Mucosa of gallbladder (tissue), 1 donor: ENCODE measurements around the gene UBE3B. TPM values are rescaled to one million over a fixed set of nuclear protein-coding genes. Genes with fewer than 3 reads are reported as not detected.
"Not testable (repeated sequence)": the region's sequence is repeated elsewhere in the genome, so short reads cannot be mapped to it uniquely, and the experiment has no call there.

Experiments
- DNase-seq: peaks from one replicate; pipeline ENCODE4 v3.0.0-alpha.2; 2020; ENCODE audit warnings: low spot score
- total RNA-seq: library from RNA; stranded (reverse); gene quantifications from one replicate; pipeline ENCODE4 v1.2.1, GENCODE V29; 2021
- donor health status: DM: no; HTN: no; CAD: no.

Gene UBE3B
- total RNA-seq, 1 donor from 2014 or later, result 48.5 TPM

GRCh38 chr12:109450980-109451379, 26.5 kb upstream of the UBE3B start:
- no peak for DNase-seq

DNA sequence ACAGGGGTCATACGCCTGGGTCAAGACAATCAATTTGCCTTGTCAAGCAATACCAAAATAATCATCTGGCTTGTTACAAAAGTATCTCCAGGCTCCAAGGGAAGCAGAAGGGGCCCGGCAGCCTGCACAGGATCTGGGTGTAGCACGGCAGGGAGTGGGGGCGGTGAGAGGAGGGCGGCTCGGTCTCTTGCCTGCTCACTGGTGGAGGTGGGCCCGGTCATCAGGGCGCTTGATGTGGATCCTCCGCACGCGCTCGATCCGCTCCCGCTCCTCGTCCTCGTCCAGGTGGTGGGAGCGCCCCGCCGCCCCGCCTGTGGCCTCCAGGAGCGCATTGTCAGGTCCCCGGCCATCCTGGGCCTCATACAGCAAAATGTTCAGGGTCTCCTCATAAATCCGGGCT, 26.0 kb upstream of the UBE3B start:
- no peak for DNase-seq

GRCh38 chr12:109452489-109452888, 24.9 kb upstream of the UBE3B start:
- DNase-seq, result no peak

DNA sequence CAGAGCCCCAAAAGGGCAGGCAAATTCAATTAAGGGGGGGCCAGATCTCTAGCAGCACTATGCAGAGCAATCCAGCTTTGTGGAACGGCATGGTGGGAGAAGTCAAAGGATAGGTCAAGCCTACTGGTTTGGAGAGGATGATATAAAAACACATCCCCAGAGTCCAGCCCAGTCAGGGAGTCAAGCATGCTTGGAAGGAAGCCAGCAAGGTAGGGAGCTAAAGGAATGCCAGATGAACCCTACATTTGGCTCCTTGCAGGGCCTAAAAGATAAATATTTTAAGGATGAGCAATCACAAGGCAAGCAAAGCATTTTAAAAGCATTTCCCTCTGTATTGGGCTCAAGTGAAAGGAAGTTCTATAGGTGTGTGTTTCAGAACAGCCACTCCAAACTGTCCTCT, 21.7 kb upstream of the UBE3B start:
- DNase-seq, result no peak

DNA sequence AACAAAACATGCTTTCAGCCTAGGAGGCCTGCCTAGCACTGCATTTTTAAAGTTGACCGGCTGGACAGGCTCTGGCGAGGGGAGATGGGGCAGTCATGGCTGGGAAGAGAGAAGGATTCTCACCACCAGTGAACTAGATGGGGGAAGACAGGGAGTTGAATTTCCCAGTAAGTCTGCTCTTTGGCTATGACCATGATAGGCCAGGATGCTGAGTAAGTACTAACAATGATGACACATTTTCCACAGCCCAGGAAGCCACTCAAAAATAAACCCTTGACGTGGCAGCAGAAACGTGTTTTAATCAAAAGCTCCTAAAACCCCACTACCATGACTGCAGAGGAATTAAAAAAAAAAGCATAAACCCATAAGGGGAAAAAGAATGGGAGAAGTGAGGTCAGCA, 19.3 kb upstream of the UBE3B start:
- no peak for DNase-seq

DNA sequence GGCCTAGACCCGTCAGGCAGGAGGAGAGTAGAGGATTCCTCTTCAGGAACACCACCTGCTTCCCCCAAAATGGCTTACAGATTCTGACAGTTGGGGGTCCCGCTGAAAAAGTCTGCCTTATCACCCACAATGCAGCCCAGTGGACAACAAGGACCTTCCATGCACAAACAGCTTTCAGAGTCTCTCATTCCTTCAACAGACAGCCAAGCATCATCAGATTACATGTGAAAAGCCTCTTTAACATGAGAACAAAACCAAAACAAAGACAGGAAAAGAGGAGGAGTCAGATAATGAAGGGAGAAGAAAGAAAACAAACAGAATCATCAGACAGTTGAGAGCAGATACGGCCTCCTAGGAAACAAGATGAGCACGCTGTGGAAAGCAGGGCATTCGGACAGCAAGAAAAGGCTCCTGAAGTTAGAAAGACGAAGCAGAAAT, 18.6 kb upstream of the UBE3B start:
- DNase-seq, result no peak

DNA sequence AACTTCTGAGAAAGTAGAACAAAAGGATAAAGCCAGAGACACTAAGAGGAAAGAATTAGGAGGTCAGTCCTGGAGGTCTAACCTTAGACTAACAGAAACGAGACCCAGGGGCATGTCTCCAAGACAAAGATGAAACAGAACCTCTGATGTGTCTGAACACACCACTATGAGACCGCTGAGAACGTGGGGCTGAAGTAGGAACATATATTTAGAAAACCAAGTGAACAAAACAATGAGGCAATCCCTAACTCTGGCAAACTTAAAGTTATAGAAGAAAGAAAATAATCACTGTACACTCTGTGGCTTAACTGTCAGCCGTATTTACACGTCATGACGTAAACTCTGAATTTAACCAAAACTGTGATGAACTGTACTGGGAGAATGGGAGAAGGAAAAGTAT, 18.2 kb upstream of the UBE3B start:
- DNase-seq, result no peak

GRCh38 chr12:109460538-109460937, 16.9 kb upstream of the UBE3B start:
- no peak for DNase-seq

- DNase-seq, result peak; percentile 59
Measured at GRCh38 chr12:109461049-109461845, 16.2 kb upstream of the UBE3B start.

GRCh38 chr12:109461846-109462756, 15.3 kb upstream of the UBE3B start:
- DNase-seq, result peak; percentile 83

DNA sequence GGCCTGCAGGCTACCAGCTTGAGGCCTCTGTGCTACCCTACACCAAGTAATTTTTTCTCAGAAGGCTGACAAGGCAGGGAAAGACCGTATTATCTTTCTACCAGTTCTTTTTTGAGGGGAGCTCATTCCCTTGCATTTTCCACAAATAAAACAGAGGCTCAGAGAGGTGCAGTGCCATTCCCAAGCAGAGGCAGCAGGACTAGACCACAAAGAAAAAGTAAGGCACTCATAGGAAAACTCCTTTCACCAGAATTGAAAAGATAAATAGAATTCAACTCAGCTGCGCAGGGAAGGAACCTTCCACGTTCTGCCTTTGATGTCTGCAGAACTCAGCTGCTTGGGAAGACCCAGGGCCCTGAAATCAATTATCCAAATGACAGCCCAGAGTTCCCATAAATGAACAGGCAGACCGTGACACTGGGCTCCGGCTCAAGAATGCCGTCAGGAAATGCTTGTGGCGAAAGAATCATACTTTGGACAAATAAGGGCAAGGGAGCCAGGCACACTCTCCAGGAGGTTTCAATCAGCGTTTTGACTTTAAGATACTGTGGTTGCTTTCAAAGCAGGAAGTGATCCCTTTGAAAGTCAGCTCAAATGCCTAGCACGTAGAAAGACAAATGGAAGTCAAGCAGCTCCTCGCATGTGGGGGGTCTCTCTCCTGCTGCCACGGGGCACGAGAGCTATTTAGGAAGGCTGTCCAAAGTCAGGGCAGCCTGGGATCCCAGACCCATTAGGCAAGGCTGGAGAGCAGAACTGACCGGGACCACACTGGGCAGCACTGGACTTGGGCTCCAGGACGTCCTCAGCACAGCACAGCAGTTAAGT, 14.4 kb upstream of the UBE3B start:
- DNase-seq, result peak; percentile 88

DNA sequence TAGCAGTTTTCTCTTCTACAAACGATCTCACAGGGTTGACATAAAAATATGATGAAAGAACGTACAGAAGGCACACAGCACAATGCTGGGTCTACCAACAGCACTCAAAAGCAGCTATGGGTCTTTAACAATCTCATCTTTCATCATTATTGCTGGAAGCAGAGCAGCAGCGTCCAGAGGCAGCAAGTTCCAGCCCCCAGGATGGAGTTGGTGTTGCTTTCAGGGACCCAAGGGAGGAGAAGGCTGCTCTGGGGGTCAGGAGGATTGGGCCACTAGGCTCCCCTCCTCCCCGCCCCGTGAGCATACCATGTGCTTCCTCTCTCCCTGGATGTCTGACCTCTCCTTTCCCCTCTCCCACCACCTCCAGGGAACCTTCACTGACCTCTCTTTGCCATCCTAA, 13.7 kb upstream of the UBE3B start:
- DNase-seq, result no peak

GRCh38 chr12:109464642-109465351, 12.6 kb upstream of the UBE3B start:
- DNase-seq, result no peak

GRCh38 chr12:109466305-109466704, 11.1 kb upstream of the UBE3B start:
- DNase-seq, result no peak

GRCh38 chr12:109466821-109467220, 10.6 kb upstream of the UBE3B start:
- no peak for DNase-seq

DNA sequence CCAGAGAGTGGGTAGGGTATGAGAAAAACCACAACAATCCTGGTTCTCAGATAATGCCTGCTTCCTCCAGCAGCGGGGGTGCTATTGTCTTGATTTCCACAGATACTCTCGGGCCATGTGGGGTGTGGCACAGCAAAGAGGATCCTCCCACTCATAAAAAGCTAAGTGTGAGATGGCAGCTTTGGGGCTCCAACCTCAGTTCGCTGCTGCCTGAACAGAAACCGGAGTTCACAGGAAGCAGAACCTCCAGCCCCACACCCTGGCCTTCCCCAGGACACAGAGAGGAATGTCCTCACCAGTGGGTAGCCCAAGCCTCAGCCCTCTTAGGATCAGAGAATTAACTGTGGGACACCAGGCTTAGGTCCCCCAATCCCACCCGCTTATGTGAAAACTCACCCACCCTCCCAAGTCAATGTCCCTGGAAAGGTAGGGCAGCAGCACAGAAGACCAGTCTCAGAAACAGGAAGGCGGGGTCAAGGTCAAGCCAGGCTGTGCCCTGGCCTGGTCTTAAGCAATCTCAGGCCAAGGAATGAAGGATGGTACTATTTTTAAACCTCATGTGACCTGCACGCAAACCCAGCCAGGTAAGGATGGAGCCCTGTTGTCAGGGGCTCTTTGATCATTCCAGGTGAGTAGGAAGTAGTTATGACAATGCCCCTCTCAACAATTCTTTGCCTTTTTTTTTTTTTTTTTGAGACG, 9.3 kb upstream of the UBE3B start:
- DNase-seq, result no peak

DNA sequence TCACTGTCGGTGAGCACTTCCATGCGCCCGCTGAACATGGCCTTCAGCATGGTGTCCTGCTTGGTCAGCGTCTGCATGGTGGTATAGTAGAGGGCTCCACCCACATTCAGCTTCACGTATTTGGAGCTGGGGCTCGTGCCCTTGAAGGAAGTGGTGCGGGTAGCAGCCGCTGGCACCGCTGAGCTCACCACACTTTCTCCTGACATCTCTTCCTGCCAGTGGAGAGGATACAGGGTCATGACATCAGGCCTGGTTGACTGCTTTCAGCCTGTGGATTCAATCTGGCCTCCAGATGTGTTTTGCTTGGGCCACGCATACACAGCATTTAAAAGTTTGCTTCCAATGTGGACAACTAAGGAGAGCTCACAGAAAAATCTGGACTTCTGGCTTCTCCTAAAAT, 7.9 kb upstream of the UBE3B start:
- no peak for DNase-seq

DNA sequence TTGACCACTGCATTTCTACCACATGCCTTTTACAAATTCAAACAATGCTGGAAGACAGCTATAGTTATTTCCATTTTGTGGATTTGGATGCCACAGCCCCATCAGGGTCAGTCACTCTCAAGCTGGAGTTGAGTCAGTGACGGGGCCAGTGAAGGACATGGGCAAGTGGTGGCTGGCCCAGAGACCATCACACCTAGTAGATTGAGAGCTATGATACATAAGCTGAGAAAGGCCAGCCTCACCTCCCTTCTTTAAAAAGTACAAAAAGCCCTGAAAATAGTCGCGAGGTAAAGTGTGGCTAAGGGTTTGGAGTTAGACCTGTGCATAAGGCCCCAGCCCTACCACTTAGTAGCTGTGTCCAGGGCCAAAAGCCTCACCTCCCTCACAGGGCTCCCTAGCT, 4.4 kb upstream of the UBE3B start:
- no peak for DNase-seq

DNA sequence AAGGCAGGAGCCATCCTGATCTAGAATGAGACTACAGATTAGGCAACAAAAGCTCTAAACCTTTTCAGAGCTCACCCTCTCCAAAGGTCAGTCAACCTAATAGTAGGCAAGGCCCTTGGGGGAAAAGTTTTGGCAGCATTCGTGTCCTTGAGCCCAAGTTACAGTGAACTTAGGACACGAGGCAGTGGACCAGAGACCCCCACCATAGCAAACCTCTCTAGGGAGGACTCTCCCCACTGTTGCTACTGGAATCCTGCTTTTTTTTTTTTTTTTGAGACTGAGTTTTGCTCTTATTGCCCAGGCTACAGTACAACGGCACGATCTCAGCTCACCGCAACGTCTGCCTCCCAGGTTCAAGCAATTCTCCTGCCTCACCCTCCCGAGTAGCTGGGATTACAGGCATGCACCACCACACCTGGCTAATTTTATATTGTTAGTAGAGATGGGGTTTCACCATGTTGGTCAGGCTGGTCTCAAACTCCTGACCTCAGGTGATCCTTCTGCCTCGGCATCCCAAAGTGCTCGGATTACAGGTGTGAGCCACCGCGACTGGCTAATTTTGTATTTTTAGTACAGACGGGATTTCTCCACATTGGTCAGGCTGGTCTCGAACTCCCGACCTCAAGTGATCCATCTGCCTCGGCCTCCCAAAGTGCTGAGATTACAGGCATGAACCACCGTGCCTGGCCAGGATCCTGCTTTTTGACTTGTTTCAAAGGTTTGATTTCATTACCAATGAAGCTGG, 3.7 kb upstream of the UBE3B start:
- DNase-seq, result not testable (repeated sequence)

- no peak for DNase-seq
Measured at GRCh38 chr12:109475121-109475520, 2.3 kb upstream of the UBE3B start.
